ENCODE results near the gene ACIN1. TPM values are rescaled to one million over a fixed set of nuclear protein-coding genes. Genes with fewer than 3 reads are reported as not detected.
A peak's percentile ranks its signal among the peaks of the same experiment; 100 is the strongest.

The ACIN1 gene
- total and polyA plus RNA-seq, 2 of the 13 experiments (the other 11 are each of a cell fraction or from before 2014, with no cell fraction given) = 165 to 183 TPM

DNA sequence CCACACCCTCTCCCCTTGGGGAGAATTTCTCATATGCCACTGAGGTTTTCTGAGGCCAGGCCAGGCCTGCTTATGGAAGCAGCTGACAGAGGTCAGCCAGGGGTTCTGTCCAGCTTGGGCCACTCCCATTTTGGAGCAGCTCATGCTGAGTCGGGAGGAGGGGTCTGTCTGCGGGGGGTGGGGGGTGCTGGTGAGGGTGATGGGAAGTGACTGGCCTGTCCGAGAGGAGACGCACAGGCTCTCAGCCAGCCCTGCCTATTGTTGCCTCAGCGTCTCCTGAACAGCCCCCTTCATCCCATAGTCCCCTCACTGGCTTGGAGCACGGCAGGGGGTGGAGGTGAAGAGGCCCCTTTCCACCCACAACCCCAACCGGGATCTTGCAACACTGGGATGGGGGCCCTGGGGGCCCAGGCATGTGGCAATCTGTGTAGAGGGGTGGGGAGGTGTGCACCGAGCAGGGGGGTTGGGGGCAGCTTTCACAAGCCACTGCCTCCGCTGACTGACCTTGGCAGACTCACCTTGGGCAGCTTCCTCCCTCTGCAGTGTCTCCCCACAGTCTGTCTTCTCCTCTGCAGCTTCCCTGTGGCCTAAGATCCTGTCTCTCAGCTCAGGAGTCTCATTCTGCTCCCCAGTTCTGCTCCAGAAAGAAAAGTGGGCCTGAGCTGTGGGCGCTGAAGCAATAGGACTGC, 18.6 kb upstream of the ACIN1 start:
- no TSS peak for BruUV-seq (replicated peaks)
- DNase-seq (ENCODE audit: low spot score) (no peak), ATAC-seq (peak; percentile 16), FAIRE-seq (no peak)
- Histone ChIP-seq H3K36me3 (replicated peaks in 1 of 2; ENCODE audit: control insufficient read depth in 1 of 2, insufficient read depth in 2 of 2, low read length in 2 of 2) (no peaks in the 10 kb centered on the region), H3K9ac (ENCODE audit: insufficient read depth, low read depth, low read length) (no peak overlapping the region), H2AFZ (ENCODE audit: low read length) (peak overlapping the region; percentile 59), H3K9me3 (ENCODE audit: low read length) (no peaks in the 10 kb centered on the region), H3K27ac (ENCODE audit: extremely low read length, insufficient read depth, low read length) (no peak overlapping the region), H3K27me3 (ENCODE audit: control insufficient read depth in 1 of 2, insufficient read depth in 2 of 2, low read length in 2 of 2) (peaks cover 48 to 89% of the 10 kb centered on the region in 2 experiments), H3K79me2 (ENCODE audit: insufficient read depth, low read length) (no peaks in the 10 kb centered on the region), H3K4me3 (replicated peaks in 1 of 3; ENCODE audit: insufficient read depth in 1 of 3, low read depth in 2 of 3, low read length in 3 of 3) (peak overlapping the region; percentile 4 to 42 (median 7); a peak in 2 of 6 replicates), H3K4me1 (ENCODE audit: insufficient read depth, low read length) (peaks cover 33% of the 10 kb centered on the region), H3K4me2 (ENCODE audit: low read depth, low read length) (peak overlapping the region; percentile 64), H4K20me1 (ENCODE audit: insufficient read depth, low read length) (no peaks in the 10 kb centered on the region)
- intact Hi-C loops (cut with micrococcal nuclease; ENCODE audit: unreplicated experiment) = no loop called here
- CTCF ChIA-PET (ENCODE audit: low intra/inter-chr PET ratio, low total read pairs) = interaction anchor here (1.0 kb wide), 1 partner anchor 73 kb away, joined by 4 read pairs; no protein-coding TSS in a partner anchor
- POLR2A ChIA-PET = interaction anchor here (1.0 to 6.6 kb wide), 5 partner anchors 16 to 208 kb away, joined by 3 to 66 read pairs (median 3); partner anchors contain the start of genes ACIN1, C14orf119 and PABPN1
- in situ Hi-C loops (cut with HindIII; ENCODE audit: extremely low pct_ligation_motif_present, low pct_unique_long_range_greater_than_20kb) = no loop called here
- WGBS (ENCODE audit: low lambda C conversion rate) = 3% methylated on average over 10 of the region's 10 CpGs
- TF ChIP-seq, protein P1, sequence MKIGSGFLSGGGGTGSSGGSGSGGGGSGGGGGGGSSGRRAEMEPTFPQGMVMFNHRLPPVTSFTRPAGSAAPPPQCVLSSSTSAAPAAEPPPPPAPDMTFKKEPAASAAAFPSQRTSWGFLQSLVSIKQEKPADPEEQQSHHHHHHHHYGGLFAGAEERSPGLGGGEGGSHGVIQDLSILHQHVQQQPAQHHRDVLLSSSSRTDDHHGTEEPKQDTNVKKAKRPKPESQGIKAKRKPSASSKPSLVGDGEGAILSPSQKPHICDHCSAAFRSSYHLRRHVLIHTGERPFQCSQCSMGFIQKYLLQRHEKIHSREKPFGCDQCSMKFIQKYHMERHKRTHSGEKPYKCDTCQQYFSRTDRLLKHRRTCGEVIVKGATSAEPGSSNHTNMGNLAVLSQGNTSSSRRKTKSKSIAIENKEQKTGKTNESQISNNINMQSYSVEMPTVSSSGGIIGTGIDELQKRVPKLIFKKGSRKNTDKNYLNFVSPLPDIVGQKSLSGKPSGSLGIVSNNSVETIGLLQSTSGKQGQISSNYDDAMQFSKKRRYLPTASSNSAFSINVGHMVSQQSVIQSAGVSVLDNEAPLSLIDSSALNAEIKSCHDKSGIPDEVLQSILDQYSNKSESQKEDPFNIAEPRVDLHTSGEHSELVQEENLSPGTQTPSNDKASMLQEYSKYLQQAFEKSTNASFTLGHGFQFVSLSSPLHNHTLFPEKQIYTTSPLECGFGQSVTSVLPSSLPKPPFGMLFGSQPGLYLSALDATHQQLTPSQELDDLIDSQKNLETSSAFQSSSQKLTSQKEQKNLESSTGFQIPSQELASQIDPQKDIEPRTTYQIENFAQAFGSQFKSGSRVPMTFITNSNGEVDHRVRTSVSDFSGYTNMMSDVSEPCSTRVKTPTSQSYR (CRISPR knock-in tag; IDR thresholded peaks at IDR 0.05; ENCODE audit: borderline replicate concordance) = peak; percentile 38; the same call in 1 of the 2 replicates
- TF ChIP-seq CEBPG (CRISPR knock-in tag; IDR thresholded peaks at IDR 0.05) (peak; percentile 37; the same call in 1 of the 2 replicates), ZNF788 (CRISPR knock-in tag; IDR thresholded peaks at IDR 0.05; ENCODE audit: borderline replicate concordance) (0 out of 2 replicates have a peak, but pooled peaks have one; percentile 9), RXRB (CRISPR knock-in tag; IDR thresholded peaks at IDR 0.05; ENCODE audit: borderline replicate concordance) (no peak), CAMTA2 (CRISPR knock-in tag; IDR thresholded peaks at IDR 0.05; ENCODE audit: borderline replicate concordance) (peak; percentile 33; the same call in 1 of the 2 replicates), ZNF333 (CRISPR knock-in tag; IDR thresholded peaks at IDR 0.05; ENCODE audit: borderline replicate concordance) (0 out of 2 replicates have a peak, but pooled peaks have one; percentile 51), ZNF572 (CRISPR knock-in tag; IDR thresholded peaks at IDR 0.05) (peak; percentile 79), TBX2 (CRISPR knock-in tag; IDR thresholded peaks at IDR 0.05; ENCODE audit: borderline replicate concordance) (0 out of 2 replicates have a peak, but pooled peaks have one; percentile 29), SAP130 (CRISPR knock-in tag; IDR thresholded peaks at IDR 0.05; ENCODE audit: low read depth) (no peak), ZMAT3 (CRISPR knock-in tag; conservative IDR thresholded peaks at IDR 0.05) (no peak), NFKB2 (CRISPR knock-in tag; IDR thresholded peaks at IDR 0.05; ENCODE audit: borderline replicate concordance) (peak; percentile 34; the same call in 1 of the 2 replicates)
- TF ChIP-seq, protein P2, sequence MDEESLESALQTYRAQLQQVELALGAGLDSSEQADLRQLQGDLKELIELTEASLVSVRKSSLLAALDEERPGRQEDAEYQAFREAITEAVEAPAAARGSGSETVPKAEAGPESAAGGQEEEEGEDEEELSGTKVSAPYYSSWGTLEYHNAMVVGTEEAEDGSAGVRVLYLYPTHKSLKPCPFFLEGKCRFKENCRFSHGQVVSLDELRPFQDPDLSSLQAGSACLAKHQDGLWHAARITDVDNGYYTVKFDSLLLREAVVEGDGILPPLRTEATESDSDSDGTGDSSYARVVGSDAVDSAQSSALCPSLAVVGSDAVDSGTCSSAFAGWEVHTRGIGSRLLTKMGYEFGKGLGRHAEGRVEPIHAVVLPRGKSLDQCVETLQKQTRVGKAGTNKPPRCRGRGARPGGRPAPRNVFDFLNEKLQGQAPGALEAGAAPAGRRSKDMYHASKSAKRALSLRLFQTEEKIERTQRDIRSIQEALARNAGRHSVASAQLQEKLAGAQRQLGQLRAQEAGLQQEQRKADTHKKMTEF (CRISPR knock-in tag; IDR thresholded peaks at IDR 0.05) = no peak
- TF ChIP-seq, protein P3, sequence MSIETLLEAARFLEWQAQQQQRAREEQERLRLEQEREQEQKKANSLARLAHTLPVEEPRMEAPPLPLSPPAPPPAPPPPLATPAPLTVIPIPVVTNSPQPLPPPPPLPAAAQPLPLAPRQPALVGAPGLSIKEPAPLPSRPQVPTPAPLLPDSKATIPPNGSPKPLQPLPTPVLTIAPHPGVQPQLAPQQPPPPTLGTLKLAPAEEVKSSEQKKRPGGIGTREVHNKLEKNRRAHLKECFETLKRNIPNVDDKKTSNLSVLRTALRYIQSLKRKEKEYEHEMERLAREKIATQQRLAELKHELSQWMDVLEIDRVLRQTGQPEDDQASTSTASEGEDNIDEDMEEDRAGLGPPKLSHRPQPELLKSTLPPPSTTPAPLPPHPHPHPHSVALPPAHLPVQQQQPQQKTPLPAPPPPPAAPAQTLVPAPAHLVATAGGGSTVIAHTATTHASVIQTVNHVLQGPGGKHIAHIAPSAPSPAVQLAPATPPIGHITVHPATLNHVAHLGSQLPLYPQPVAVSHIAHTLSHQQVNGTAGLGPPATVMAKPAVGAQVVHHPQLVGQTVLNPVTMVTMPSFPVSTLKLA (IDR thresholded peaks at IDR 0.05) = no peak

Data from HepG2 (cell line).